Inferior parietal cortex (tissue), 1 donor: Measurements from ENCODE around the gene CHERP.
A peak's percentile ranks its signal among the peaks of the same experiment; 100 is the strongest.
"Not testable (repeated sequence)": the region's sequence is repeated elsewhere in the genome, so short reads cannot be mapped to it uniquely, and the experiment has no call there.

ENCODE experiments used
- DNase-seq: peaks from one replicate; pipeline ENCODE4 v3.0.0-alpha.2; 2016; ENCODE audit errors: extremely low spot score

CHERP gene

DNA sequence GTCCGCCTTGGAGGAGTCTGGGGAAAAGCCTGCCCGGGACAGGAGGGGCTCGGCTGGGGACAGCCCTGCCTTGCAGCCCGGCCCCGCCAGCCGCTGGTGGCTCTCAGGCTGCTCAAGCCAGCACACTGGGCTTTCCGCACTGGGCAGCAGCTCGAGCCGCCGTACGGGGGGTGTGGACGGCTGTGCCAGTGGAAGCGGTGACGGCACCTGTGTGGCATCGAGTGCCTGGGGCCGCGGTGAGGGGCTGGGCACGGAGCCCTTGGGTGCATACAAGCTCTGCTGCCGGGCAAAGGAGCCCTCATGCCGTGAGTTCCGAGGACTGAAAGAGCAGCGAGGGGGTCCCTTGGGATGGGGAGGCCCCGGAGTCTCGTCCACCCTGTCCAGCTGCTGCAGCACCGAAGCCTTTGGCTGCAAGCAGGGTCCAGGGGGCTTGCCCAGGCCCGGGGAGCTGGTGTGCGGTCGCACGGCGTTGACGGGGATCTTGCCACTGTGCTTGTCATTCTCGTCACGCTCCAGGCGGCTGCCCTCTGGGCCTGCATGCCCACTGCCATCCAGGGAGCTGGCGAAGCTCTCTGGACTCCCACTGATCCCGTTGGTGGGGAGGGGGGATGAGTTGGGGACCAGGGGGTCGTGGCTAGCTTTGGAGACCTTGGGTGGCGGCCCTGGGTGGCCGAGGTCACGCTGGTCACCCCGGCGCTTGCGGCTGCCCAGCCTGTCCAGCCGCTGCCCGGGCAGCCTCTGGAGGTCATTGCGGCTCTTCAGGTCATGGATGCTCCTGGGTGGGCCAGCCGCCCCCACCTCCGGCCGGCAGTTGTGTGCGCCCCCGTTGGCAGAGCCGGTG lies 34.7 kb upstream of the CHERP start:
- DNase-seq = no peak

DNA sequence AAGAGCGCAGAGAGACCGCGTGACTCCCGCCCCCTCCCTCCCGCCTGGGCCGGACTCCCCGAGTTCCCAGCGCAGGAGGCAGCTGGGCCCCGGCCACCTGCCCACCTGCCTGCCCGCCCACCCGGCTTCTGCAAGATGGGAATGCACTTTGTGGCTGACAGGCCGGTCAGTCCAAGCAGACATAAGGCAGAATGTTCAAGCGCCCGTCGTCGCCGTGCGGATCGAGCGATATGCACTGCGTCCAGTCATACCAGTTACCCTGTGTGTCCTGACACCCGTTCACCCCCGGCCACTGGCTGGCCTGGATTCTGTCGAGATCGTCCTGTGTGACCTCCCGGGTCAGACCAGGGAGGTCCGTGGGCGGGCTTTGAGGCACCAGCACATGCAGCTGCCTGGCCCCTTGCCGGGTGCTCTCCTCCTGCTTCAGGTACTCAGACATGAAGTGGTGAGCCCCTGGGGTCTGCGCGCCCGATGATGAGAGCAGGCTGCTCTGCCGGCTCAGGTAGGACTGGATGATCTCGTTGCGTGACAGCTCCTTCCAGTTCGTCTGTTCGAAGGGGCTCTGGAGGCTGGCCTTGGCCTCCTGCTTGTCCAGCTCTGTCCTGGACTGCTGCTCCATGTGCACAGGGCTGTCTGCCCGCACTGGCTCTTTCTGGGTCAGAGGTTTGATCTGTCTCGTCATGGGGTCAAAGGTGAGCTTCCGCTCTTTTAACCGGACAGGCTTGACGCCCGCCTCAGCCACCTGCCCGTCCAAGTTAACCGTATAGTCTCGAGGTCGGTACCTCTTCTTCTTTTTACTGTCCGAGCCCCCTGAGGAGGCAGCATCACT lies 33.8 kb upstream of the CHERP start:
- no peak for DNase-seq

DNA sequence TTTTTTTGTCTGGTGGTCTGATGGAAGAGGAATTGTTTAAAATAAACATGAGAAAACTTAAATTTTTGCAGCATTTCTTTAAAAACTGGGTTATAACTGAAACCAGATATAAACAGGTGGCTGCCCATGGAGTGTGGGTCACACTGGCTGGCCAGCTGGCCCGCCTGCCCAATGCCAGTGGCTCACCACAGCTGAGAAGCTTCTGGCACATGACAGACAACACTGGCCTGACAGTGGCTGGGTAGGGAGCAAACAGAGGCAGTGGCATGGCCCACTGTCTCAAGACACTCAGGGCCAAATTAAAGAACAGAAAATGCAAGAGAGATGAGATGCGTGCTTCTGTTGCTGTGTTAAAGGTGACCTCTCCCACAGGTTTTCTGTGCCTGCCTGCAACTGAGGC lies 33.0 kb upstream of the CHERP start:
- DNase-seq = no peak

DNA sequence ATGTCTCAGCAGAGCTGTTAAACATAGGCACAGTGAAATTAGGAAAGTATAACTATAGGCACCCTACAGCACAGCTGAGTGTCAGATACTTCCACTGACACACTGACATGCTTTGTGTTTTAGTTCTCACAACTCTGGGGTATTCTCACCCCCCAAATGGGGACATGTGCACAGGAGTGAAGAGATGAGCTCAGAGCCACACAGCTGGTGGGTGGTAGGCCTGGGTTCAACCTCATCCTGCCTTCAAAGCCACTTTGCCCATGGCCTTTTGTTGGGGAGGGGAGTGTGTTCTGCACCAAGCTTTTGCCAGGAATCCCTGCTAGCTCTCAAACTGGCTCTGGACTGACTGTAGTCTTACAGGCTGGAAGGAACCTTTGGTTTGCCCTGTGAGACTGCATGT lies 31.7 kb upstream of the CHERP start:
- no peak for DNase-seq

DNA sequence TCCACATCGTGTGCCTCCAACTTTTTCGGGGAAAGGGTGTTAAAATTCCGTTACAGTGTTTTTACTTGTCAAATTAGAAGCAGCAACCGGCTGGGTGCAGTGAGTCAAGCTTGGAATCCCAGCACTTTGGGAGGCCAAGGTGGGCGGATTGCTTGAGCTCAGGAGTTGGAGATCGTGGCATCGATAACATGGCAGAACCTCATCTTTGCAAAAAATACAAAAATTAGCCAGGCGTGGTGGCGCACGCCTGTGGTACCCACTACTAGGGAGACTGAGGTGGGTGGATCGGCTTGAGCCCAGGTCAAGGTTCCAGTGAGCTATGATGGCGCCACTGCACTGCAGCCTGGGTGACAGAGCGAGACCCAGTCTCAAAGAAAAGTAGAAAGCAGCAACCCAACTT lies 31.1 kb upstream of the CHERP start:
- no peak for DNase-seq

DNA sequence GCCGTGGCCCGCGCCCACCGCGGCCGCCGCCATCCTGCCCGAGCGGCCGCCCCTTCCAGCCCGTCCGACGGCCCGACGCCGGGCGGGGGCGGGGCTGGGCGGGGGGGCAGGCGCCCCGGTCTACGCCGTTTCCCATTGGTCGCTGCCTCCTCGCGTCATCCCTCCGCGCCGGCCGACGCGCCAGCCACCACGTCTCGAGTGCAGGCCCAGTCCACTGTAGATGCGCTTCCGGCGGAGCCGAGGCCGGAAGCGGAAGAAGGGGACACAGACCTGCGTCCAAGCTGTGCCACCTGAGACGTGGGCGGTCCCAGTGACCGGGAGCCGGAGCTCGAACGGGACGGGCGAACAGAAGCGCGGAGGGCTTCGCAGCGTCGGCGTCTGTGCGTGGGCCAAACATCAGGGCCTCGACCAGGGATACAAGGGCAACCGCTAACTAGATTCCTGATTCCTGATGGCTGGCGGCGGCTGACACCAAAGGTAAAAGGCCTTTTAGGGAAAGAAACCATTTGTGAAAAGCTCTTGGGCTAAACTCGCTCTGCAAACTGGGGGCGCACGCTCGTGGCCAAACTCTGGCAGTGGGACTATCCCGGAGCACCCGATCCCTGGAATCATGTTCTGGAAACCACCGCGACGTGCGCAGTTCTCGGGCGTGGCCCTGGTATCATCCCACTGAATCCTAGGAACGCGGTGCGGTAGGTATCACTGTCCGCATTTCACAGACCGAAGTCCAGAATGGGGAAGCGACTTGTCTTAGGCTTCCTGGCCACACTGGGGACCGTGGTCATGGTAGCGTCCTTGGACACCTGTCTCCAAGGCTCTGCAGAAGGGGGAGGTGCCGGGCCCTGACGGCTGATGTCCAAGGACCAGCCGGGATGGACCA lies 30.3 kb upstream of the CHERP start, which contains the start of gene SLC35E1:
Gene SLC35E1 (minus strand): TSS at position 84 of the 880 bp plus-strand sequence. CDS start 51 bp downstream, at position 33.
- DNase-seq = peak; percentile 98

DNA sequence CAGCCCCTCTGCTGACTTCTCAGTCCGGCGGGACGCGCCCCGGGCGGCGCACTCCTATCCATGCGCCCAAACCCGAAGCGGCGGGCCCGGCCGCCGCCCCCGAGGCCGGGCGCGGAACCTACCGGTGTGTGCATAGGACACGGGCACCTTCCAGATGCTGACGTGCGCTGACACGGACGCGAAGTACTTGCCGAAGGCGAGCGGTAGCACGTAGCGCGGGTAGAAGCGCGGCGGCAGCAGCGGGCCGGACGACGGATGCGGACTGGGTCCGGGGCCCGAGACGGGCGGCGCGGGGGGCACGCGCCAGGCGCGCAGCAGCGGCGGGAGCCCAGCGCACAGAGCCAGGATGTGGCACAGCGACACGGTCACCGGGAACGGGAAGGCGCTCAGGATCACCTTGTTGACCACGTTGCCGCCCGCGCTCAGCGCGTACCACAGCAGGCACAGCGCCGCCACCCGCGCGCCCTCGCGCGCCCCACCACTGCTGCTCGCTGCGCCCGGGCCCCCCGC lies 29.6 kb upstream of the CHERP start:
- no peak for DNase-seq

DNA sequence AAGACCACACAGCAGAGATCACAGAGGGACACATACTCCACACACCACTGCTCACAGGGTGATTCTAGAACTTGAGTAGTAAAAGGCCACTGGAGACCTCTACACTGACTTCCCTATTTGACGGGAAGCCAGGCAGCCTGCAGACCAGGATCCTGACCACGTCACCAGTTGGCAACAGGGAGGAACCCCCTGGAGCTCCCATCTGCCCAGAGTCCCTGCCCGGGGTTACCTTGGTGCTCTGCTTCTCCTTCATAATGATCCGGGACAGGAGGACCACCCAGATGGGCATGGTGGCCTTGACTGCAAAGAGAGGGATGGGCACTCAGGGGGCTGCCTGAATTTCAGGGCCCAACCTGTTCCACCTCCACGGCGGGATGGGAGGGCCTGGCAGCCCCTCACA lies 29.0 kb upstream of the CHERP start:
- DNase-seq = no peak

DNA sequence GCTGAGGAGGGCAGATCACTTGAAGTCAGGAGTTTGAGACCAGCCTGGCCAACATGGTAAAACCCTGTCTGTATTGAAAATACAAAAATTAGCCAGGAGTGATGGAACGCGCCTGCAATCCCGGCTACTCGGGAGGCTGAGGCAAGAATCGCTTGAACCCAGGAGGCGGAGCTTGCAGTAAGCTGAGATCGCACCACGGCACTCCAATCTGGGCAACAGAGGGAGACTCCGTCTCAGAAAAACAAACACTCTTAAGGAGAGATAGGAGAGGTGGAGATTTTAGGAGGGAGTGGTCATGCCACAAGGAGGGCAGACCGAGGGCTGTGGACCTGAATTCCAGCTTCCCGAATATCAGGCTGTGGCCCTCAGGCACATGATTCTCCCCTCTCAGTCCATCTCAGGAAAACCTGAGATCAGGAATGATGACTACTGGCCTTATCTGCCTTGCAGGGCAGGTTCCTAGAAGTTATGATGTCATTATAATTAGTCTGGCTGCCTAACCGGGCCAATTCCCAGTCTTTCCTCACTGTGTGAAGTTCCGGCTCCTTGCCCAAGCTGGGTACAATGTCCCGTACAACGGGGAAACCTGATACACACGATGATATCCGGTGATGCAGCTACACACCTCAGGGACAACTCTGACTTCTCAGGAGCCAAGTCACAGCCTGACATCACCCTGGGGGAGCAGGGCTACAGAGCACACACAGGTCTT lies 27.5 kb upstream of the CHERP start:
- DNase-seq = no peak

DNA sequence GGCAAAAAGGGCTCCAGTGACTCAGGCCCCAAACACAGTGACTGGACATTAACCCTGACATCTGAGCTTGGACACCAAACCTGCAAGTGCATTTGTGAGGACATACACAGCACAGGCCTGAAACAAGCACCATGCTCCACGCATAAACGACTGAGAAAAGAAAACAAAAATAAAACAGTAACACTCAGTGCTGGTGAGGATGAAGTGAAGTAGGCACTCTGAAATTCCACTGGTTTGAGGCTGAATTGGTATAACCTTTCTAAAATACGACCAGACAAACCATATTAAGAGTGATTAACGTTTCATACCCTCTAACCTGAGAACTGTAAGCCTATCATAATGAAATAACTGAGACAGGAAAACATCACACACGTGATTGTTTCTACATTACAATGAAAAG lies 24.5 kb upstream of the CHERP start:
- DNase-seq = no peak

DNA sequence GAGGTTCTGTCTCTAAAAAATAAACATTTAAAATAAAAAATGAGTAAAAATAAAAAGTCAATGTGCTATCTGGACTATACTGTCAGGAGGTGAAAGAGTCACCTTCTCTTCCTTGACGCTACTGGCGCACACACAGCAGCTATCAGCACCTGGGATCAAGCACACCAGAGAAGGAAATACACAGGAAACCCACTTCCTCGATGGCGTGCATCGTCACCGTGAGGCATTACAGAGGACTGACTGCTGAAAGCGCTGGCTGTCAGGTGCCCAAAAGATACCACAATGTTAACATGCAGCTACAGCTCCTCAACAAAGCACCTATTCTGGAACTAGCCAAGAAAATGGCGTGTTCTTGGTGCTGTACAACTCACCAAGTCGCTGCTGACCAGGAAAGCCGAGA lies 23.9 kb upstream of the CHERP start:
- no peak for DNase-seq

DNA sequence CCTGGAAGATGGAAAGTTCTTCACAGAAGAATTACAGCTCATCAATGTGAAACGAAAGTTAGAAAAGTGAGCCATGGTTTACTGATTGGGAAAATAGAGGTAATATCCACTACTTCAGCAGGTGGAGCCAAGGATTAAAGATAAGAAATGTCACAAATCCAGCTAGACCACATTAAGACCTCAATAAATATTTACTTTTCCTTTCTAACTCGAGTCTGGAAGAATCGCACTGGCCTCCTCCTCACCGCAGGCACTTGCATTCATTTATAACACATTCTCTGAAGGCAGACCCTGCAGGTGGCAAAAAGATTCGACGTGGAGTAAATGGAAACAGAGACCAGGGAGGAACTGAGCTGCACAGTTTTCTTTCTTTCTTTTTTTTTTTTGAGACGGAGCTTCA lies 22.6 kb upstream of the CHERP start:
- DNase-seq = no peak

DNA sequence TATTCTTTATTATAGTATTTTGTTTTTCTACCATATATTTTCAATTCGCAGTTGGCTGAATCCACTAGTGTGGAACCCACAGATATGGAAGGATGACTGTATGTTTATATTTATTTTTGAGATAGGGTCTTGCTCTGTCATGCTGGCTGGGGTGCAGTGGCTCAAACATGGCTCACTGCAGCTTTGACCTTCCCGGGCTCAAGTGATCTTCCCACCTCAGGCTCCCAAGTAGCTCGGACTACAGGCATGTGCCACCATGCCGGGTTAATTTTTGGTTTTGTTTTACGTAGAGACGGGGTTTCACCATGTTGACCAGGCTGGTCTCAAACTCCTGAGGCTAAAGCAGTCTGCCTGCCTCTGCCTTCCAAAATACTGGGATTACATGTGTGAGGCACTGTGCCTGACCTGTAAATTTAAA lies 20.4 kb upstream of the CHERP start:
- no peak for DNase-seq

DNA sequence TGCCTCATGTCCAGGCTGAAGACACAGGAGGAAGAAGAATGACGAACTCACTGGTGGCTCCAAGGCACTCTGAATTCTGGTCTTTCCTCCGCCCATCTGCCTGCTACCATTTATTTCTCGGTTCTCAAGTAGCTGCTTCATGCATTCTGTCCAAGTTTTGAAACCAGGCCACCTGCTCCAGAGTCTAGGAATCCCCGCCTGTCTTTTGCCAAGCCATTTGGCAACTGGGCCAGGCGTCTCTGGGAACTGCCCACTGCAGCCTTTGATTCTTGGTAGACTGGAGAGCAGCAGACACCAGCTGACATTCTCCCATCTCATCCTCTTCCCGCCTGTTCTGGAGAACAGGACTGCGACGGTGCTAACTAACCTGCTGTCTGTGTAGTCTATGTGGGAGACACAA lies 19.1 kb upstream of the CHERP start:
- DNase-seq = no peak

DNA sequence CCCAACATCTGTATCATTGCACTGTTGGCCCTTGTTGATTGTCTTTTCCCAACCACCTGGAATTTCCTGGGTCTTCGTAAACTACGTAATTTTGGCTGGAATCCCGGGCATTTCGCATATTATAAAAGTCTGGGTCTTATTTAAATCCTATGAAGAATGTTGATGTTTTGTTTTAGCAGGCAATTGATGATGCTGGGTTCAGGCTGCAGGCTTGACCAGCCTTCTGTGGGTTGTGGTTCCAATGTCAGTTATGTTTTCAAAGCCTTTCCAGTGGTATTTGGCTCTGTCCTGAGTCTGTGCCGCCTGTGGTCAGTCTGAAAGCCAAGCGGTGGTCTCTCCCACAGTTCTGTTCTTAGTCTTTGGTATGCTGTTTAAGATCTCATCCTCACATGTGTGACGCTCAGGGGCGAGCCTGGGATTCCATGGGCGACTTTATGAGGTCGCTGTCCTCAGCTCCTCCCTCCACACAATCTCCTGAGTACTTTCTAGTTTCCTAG lies 17.6 kb upstream of the CHERP start:
- no peak for DNase-seq

DNA sequence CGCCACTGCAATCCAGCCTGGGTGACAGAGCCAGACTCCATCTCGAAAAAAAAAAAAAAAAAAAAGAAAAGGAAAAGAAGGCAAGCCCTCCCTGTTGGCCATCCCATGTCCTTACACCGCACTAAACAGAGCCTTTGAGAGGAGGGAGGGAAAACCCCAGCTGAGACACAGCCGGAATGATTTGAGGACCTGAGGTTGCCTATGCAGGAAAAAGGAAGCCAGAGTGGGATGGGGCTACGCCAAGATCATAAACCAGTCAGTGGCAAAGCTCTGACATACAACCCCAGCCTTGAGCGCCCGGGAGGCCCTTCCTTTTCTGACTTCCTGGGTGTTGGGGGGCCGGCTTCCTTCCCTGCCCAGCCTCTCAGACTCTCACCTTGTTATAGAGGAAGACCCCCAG lies 12.5 kb upstream of the CHERP start:
- DNase-seq = no peak

DNA sequence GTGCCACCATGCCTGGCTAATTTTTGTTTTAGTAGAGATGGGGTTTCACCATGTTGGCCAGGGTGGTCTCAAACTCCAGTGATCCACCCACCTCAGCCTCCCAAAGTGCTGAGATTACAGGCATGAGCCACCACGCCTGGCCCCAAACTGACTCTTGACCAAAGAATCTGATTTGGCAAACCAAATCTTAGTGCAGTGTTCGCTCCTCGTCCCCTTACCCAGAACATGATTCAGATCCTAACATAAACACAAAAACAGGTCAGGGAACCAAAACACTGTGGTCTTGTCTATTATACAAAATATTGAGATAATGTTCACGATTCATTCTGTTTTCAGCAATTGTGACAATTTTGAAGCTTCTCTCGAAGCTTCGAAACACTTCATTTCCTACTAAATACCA lies 9.7 kb upstream of the CHERP start:
- DNase-seq = not testable (repeated sequence)

DNA sequence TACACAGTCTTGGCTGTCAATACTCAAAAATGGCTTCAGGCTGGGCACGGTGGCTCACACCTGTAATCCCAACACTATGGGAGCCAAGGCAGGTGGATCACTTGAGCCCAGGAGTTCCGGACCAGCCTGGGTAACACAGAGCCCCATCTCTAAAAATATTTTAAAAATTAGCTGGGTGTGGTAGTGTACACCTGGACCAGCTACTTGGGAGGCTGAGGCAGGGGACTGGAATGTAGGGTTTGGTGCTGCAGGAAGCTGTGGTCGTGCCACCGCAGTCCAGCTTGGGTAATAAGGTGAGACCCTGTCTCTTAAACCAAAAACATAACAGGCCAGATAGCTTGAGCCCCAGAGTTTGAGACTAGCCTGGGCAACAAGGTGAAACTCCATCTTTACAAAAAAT lies 6.7 kb upstream of the CHERP start:
- DNase-seq = no peak

DNA sequence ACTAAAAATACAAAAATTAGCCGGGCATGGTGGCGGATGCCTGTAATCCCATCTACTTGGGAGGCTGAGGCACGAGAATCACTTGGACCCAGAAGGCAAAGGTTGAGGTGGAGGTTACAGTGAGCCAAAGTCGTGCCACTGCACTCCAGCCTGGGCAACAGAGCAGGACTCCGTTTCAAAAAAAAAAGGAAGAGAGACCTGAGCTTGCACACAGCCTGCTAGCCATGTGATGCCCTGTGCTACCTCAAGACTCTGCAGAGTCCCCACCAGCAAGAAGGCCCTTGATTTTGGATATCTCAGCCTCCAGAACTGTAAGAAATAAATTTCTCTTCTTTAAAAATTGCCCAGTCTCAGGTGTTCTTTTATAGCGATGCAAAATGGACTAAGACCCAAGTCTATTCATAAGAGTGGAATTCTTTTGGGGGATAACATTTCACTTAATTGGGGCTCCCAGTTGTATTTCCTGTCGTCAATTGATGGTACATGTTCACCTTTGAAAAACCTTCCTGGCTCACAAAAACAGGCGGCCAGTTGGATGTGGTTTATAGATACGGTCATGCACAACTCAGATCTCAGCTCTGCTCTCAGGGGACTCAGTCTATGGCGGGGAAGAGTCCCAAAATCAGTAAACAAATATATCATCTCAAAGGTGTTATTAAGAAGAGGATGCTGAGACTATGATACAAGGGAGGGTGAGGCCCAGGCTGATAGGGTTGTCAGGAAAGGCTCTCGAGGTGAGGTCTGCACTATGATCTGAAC lies 2.4 kb upstream of the CHERP start:
- no peak for DNase-seq

DNA sequence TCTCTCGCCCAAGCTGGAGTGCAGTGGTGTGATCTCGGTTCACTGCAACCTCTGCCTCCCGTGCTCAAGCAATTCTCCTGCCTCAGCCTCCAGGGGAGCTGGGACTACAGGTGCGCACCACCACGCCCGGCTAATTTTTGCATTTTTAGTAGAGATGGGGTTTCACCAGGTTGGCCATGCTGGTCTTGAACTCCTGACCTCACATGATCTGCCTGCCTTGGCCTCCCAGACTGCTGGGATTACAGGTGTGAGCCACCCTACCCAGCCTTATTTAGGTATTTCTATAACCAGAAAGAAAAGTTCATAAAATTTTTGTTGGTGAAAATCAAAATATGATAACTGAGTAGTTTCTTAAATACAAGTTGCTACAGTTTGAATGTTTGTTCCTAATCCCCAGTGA lies 1.5 kb upstream of the CHERP start:
- not testable (repeated sequence) for DNase-seq
